Measurements from ENCODE around the gene AGPAT4.

- TF ChIP-seq CTCF (IDR thresholded peaks at IDR 0.05) (no peak), POLR2A (IDR thresholded peaks at IDR 0.05) (no peak)
These were observed 68.8 kb downstream of the AGPAT4 start for GRCh38 chr6:161204866-161205557.

All from testis (tissue), 2 donors.